Islet of Langerhans (tissue), 1 donor: Measurements from ENCODE around the gene GCAT.

Source experiments
- FAIRE-seq: peaks from one replicate; lab custom pipeline; 2011; peaks lifted over from hg19 to GRCh38; lab: Jason Lieb, UNC

GCAT gene

DNA sequence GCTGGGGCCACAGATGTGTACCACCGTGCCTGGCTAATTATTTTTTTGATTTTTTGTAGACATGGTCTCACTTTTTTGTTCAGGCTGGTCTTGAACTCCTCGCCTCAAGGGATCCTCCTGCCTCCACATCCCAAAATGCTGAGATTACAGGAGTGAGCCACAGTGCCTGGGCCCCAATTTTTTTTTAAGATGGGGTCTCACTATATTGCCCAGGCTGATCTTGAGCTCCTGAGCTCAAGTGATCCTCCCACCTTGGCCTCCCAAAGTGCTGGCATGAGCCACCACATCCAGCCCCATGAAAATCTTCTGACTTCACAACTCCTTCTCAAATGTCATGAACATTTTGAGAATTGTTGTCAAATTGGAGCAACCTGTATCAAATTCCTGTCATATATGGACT is 38.7 kb downstream of the GCAT start:
- FAIRE-seq: no peak

DNA sequence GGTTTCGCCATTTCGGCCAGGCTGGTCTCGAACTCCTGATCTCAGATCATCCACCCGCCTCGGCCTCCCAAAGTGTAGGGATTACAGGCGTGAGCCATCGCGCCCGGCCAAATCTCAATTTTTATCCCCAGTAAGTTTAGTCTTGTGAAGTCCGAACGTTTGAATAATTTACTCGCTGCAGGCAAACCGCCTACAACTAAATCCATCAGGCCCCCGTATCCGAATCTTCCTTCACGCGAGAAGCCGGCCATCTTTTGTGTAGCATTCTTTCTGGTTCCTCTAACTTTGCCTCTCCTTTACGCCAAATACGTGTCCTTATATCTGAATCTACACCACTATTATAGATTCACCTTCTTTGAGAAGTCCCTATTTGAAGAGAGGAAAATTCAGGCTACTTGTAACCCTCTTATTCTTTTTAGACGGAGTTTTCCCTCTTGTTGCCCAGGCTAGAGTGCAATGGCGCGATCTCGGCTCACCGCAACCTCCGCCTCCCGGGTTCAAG is 40.9 kb downstream of the GCAT start:
- FAIRE-seq: no peak

DNA sequence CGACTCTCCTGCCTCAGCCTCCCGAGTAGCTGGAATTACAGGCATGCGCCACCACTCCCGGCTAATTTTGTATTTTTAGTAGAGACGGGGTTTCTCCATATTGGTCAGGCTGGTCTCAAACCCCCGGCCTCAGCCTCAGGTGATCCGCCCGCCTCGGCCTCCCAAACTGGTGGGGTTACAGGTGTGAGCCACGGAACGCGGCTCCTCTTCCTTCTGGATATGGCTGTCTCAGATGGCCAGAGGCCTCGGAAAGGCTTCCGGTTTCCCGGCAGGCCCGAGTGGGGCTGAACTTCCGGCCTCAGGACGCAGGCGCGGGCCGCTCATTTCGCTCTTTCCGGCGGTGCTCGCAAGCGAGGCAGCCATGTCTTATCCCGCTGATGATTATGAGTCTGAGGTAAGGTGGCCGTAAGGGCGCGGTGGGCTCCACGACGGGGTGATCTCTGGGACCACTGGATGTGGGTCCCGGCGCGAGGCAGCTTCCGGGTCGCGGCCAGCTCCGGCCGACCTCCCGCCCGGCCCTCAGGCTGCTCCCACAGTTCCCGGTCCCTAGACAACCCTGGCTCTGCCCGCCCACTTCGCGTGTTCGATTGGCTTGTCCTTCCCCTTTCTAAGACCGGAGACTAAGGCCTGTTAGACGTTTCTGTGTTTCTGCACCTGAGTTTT is 41.5 kb downstream of the GCAT start, which contains the start of gene EIF3L:
Gene EIF3L, plus strand, starts transcription at position 331 of the 663 bp plus-strand sequence. Its CDS starts 31 bp downstream, at position 362.
- FAIRE-seq: no peak

DNA sequence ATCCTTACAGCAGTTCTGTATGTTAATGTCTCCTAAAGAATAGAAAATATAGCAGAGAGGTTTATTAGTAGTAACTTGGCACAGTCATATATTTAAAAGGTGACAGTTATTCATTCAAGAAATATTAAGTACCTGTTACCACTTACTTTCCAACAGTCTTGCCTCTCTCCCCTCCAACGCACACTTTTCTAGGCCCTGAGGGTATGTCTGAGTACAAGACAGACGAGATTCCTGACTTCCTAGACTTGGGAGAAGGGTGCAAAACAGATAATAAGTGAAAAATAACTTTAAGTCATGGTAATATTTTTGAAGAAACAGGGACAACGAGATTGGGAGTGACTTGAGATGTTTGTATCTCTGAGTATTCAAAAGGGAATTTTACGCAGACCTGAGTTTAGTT is 43.1 kb downstream of the GCAT start:
- no peak for FAIRE-seq

DNA sequence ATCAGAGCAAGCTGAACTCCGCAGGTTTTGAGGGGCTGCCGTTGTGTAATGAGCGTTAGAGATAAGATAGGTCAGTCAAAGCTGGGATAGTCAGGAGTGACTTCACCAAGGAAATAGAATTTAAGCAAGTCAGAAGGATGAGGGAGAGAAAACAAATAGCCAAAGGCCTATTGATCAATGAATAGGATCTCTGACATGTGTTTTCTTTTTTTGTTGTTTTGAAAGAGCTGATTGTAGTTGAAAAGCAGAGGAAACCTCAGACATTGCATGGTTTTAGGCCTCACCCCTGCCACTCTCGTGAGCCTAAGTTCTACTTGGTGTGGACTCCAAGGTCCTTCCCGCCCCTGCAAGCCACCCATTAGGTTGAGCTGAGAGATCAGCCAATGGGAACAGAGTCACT is 44.7 kb downstream of the GCAT start:
- no peak for FAIRE-seq

DNA sequence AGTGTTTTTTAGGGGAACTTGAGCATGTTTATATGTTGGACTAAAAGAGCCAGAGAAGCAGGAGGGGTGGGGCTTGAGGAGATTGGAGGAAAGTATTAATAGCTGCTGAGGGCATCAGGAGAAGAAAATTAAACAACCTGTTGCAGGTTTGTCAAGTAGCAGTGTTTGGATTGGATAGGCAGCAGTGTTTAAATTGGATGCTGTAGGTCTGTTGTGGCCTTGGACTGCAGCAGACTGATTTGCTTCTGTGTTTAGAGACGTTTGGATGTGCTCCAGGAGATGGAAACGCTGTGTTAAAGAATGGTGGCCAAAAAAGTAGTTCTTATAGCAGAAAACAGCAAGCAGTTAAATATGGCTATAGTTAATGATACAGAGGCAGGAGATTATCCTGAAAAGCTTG is 47.2 kb downstream of the GCAT start:
- FAIRE-seq: no peak

DNA sequence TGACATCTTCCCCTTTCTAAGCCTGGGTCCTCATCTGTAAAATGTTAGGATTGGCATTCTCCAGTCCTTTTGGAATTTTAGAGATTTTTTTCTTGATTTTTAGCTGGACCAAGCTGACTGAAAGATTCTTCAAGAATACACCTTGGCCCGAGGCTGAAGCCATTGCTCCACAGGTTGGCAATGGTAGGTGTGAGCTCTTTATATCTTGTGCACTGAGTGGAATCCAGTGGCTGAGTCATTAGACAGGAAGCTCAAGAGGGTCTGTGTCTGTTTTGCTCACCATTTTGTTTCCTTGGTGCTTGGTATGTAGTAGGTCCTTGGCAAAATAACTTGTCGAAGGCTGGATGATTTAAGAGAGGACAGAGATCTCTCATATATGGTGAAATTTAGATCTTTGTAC is 47.7 kb downstream of the GCAT start:
- FAIRE-seq: no peak

DNA sequence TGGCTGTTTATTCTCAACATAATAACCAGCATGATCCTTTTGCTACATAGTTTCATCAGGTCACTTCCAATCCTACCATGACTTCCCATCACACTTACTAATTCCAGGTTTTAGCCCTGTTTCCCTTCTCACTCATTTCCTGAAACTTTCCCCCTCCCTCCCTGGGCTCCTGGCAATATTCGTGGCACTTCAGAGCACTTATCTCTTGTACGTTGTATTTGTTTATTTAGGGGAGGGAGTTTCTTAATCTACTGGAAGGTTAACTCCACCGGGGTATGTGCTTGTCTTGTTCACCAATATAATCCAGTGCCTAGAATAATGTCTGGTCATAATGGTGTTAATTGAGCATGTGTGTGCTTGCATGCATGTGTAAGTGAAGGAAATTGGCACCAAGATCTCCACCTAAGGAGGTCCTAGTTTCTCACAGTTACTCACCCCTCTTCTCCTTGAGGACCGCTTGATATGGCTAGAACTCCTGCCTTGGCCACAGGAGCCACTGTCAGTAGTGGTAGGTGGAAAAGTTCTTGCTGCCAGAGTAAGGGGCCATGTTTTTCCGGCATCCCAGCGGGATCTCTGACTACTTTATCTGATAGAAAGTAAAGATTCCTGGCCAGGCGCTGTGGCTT is 53.2 kb downstream of the GCAT start:
- FAIRE-seq: no peak

DNA sequence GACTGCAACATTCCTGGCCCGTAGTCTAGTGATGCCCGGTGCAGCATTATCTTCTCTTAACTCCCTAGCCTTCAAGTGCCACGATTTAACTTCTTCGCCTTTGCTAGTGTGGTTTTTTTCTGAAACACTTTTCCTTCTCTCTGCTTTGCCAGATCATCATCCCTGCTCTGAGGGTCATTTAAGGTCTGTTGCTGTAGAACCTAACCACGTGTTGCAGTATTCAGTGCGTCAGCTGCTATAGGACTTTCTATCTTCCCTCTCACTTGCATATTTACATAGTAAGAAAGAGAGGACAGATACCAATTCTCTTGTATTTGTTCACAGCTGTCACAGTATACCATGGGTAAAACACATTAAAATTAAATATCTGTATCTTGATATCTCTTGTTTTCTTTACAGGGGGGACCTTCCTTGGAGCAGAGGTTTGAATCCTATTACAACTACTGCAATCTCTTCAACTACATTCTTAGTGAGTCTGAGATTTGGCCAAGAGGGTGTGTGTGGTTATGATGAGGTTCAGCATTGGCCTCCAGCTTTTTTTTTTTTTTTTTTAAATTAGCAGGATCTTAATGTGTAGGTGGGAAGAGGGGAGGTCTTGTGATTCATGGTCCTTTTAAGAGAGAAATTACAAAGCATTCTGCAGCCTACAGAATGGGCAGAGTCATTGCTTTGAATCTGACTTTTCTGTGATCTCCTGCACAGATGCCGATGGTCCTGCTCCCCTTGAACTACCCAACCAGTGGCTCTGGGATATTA is 55.0 kb downstream of the GCAT start:
- FAIRE-seq: peak; percentile 58

DNA sequence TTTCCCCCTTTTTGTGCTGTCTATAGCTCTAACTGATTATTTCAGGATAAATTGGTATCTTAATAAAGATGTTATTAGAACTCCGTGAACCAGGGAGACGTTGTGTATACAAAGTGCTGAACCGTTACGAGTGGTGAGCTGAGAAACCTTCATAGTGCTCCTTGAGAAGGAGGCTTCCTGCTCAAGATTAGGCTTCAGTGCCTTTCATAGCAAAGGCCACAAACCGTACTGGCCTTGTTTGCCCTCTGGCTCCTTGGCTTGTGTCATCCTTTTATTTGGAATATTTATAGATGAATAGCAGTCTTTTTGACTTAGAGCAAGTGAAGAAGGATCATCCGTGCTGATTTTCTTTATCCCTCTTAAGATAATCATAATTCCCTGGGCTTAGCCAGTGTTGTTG is 57.8 kb downstream of the GCAT start:
- no peak for FAIRE-seq
